ENCODE results near the gene PRRG1.
"Not testable (repeated sequence)": the region's sequence is repeated elsewhere in the genome, so short reads cannot be mapped to it uniquely, and the experiment has no call there.

The PRRG1 gene

DNA sequence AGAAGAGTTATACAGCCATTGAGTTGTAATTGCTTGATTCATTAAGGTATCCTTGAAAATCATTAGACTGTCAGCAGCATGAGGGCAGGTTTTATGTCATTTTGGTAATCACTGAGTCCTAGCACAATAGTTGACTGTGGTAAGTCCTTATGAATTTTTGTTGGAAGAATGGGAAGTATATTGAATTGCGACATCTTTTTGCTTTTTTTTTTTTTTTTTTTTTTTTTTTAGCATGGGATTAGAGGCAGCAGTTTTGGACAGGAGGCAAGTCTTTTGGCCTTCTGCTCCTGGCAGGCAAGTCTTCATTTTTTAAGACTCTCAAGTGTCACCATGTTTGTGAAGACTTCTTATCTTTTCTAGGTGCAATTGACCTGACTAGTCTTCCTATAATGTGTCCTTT is 29.7 kb downstream of the PRRG1 start:
- DNase-seq (ENCODE audit: low read depth), result no peak

DNA sequence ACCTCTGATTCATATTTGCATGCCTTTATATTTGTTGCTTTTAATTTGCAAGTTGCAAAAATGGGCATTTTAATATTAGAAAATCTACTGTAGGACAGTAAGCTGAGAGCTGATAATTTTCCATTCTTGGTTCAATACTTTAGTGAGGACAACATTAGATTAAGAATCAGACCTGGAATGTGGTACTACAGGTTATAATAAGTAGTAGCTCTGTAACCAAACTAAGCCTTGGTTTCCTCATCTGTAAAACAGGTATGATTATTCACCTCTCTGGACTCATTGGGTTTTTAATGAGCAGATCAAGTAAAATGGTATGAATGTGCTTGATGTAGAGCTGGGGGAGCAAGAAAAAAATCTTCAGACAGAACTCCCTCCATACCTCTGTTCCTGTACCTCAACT is 31.1 kb downstream of the PRRG1 start:
- DNase-seq (ENCODE audit: low read depth), result no peak

DNA sequence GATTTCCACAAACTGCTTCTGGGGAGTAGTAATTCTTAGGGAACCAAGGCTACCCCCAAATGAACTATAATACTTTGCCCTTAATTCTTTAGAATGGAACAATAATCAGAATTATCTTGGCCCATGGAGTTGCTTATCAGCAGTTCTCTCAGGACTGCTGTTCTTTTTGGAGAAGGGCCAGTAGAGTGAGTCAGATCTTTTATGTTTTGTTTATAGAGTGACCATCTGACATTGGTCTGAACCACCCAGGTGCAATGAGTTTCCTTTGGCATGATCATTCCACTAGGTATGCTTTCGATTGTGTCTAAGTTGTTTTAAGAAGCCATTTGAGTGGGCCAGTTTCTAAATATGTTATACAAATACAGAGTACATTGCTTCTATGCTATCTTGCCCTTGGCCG is 31.8 kb downstream of the PRRG1 start:
- no peak for DNase-seq (ENCODE audit: low read depth)

DNA sequence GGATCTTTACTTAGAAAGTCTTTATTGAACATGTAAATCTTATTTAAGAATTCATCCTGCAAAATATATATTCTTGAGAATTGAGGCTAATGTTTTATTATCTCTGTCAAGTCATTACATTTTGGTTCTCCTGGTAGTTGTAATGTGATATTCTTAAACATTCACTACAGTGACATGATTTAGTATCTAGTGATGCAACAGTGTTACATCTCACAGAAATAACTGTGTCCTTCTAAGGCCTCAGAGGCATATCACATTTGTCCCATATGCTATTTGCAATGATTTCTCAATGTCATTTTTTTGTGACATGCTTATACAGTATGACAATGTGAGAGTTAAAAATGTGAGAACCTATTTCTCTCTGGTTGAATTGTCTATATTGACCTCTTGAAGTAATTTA is 34.1 kb downstream of the PRRG1 start:
- DNase-seq (ENCODE audit: low read depth), result no peak

DNA sequence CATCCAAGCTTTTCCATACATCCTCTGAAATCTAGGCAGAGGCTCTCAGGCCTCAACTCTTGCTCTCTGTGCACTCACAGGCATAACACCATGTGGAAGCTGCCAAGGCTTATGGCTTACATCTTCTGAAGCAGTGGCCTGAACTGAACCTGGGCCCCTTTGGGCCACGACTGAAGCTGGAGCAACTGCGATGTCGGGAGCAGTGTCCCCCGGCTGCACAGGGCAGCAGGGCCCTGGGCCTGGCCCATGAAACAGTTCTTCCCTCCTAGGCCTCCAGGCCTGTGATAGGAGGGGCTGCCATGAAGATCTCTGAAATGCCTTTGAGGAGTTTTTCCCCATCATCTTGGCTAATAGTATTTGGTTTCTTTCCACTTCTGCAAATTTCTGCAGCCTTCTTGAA is 39.2 kb downstream of the PRRG1 start:
- no peak for DNase-seq (ENCODE audit: low read depth)

DNA sequence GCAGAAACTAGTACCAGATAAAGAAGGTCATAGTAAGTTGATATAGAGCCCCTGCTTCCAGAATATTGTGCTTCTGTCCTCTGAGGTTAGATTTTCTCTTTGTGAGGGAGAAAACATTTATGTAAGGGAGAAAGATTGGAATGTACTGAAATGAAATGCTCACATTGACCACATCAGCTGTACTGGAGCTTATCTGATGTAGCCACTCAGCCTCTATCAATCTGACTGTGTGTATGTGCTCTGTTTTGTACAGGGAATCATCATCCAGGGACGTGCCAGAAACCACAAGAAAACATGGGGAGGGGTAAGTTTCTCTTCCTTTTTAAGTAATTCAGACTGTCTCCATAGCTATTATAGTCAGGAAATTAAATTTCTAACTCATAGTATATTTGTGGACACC is 56.8 kb downstream of the PRRG1 start:
- no peak for DNase-seq (ENCODE audit: low read depth)

DNA sequence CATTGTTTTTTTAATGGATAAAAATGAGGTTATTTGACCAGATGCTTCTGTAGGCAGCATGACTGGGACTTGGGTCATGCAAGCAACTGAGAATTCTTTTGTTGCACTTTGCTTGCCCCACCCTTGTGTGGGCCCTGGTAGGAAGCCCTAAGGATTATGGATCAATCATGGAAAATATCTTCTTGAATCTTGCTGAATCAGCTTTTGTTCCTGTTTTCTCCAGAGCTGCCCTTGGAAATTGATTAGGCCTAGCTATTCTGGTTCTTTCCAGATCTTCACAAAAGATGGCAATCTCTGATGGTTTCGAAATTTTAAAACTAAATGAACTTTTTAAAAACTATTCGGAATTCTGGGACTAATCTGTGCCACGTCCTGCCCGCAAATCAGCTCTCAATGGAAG is 58.6 kb downstream of the PRRG1 start:
- no peak for DNase-seq (ENCODE audit: low read depth)

DNA sequence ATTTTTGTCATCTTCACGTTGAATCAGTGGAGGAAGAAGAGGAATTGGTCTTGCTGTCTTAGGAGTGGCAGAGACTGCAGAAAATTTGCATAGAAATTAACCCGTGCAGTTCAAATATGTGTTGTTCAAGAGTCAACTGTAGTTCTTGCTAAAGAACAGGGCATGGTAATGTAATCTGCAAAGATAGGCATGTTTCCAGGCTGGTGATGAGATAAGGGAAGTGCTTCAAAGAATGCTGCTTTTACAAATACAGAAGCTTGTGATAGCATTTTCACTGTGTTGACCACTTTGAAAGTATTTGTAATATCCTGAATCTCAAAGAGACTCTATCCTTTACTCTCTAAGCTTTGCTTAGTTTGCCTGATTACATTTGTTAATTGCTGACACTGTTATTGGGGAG is 60.1 kb downstream of the PRRG1 start:
- no peak for DNase-seq (ENCODE audit: low read depth)

DNA sequence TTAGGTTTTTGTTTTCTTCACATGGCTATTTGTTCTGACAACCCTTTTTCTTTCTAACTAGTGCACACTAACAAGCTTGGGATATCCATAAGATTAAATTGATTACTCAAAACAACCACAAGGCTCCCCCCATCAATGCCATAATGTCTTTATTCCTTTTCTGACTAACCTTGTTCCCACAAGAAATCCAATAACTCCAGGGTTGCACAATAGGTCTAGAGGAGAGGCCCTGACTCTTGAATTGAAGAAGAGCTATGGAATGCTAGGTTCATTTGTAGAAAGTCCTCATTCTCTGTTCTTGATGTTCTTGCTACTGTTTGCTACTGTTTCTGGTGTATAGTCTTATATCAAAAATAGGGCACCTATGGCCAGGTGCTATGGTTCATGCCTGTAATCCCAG is 71.0 kb downstream of the PRRG1 start:
- no peak for DNase-seq (ENCODE audit: low read depth)

DNA sequence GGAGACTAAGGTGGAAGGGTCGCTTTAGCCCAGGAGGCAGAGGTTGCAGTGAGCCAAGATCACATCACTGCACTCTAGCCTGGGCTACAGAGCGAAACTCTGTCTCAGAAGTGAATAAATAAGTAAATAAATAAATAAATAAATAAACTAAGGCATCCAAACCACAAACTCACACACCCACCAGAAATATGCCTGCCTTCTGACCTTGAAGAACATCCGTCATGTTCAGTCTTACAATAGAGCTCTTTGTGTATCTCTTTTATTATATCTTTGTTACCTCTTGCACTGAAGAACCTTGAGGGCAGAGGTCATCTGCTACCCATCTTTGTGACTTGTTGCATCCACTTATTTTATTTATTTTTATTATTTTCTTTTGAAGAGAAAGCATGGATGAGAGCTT is 71.6 kb downstream of the PRRG1 start:
- DNase-seq (ENCODE audit: low read depth), result no peak

DNA sequence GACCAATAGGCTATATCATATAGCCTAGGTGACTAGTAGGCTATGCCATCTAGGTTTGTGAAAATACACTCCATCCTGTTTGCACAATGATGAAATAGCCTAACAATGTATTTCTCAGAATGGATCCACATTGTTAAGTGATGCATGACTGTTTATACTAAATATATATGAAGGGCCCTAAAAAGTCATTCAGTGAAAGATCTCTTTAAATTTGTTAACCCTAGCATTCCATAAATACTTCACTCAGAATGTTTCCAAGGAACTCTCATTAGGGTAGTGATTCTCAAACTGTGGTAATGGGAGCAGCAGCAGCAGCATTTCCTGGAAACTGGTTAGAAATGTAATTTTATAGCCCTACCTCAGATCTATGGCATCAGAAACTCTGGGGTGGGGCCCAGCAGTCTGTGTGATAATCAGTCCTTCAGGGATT is 74.9 kb downstream of the PRRG1 start:
- DNase-seq (ENCODE audit: low read depth), result no peak

DNA sequence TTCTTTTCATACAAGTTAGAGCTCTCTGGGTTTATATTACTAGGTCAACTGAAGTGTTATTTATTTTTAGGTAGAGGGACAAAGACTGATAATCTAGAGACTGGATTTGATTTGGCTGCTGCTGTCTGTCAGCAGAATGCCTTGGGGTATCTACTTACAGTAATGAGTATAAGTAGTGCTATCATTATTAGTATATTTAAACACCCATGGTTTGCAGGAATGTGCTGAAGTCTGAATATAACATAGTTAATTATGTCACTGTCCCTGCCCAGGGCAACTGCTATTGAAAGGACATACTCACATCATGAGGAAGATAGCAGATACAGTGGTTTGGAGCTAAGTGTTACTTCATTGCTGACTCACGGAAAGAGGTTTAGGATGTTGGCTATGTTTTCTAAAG is 76.2 kb downstream of the PRRG1 start:
- no peak for DNase-seq (ENCODE audit: low read depth)

DNA sequence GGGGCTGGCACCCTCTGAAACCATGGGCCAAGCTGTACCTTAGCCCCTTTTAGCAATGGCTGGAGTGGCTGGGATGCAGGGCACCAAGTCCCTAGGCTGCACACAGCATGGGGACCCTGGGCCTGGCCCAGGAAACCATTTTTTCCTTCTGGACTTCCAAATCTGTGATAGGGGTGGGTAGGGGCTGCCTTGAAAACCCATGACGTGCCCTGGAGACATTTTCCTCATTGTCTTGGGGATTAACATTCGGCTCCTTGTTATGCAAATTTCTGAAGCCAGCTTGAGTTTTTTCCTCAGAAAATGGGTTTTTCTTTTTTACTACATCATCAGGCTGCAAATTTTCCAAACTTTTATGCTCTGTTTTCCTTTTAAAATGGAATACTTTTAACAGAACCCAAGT is 79.8 kb downstream of the PRRG1 start:
- not testable (repeated sequence) for DNase-seq (ENCODE audit: low read depth)

DNA sequence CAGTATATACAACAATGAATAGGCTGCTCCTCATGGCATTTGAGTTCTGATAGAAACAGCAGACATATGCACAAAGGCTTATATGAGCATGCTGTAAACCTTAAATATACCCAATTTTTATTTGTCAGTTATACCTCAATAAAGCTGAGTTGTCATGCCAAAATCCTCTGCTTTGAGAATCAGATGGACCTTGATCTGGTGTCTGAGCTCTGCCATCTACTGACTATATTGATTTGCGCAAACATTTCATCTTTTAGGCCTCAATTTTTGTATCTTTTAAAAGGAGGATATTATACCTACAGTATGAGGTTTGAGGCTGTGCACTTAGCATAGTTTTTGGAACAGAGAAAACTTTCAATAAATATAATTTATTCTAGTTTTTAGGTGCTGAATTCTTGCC is 85.2 kb downstream of the PRRG1 start:
- DNase-seq (ENCODE audit: low read depth), result no peak

DNA sequence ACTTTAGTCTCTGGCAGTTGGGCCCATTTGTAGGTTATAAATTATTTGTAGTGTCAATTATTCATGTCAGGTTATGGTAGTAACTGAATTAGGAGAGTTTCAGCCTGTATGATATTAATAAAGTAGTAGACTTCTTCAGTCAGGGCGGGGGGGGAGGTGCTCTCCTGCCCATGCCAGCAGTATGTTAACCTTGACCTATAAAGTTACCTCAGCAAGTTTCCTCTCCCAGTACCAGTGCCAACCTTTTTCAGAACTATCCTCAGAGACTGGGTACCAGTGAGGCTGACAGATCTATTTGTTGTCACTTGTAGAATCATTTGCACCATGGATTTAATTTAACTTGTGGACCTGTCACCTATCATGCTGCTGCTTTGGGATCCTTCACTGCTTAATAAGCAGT is 88.0 kb downstream of the PRRG1 start:
- DNase-seq (ENCODE audit: low read depth), result no peak

DNA sequence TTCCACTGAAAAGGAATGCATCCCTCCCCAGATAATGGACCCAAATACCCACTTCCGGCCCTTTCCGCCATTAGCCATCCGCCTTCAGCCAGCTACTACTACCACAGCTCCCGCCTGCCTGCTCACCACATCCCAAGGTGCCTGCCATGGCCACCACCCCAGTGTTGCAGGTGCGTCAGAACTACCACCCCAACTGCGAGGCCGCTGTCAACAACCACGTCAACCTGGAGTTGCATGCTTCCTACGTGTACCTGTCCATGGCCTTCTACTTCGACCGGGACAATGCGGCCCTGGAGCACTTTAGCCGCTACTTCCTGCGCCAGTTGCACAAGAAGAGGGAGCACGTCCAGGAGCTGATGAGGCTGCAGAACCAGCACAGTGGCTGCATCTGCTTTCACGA is 92.2 kb downstream of the PRRG1 start:
- DNase-seq (ENCODE audit: low read depth), result no peak

DNA sequence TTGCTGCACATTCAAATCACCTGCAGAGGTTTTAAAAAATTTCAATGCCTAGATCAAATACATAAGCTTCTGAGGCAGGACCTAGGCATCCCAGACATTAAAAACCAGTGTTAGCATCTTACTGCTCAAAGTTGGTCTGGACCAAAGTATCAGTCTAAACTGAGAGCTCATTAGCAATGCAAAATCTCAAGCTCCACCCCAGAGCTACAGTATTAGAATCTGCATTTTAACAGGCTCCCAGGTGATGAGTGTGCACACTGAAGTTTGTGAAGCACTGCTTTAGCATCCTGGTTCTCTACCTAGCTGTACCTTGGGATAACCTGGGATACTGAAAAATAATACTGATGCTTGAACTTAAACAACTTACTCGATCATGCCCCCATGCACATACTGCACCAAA is 96.0 kb downstream of the PRRG1 start:
- DNase-seq (ENCODE audit: low read depth), result no peak

DNA sequence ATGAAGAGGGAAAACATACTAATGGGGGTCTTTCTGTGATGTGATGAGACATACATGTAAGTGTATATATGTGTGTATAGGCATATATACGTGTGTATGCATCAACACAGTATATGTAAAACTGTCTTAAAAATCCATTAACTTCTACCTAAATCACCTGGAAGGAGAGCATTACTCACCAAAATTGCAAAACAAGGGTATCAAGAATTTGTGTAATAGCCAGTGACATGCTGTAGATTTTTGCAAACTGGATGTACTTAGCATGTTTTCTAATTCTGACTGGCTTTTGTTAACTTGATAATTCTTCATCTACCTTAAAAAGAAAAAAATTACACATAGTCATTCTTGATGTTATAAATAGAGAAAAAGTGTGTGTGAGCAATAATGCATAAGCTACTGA is 104.7 kb downstream of the PRRG1 start:
- DNase-seq (ENCODE audit: low read depth), result no peak

DNA sequence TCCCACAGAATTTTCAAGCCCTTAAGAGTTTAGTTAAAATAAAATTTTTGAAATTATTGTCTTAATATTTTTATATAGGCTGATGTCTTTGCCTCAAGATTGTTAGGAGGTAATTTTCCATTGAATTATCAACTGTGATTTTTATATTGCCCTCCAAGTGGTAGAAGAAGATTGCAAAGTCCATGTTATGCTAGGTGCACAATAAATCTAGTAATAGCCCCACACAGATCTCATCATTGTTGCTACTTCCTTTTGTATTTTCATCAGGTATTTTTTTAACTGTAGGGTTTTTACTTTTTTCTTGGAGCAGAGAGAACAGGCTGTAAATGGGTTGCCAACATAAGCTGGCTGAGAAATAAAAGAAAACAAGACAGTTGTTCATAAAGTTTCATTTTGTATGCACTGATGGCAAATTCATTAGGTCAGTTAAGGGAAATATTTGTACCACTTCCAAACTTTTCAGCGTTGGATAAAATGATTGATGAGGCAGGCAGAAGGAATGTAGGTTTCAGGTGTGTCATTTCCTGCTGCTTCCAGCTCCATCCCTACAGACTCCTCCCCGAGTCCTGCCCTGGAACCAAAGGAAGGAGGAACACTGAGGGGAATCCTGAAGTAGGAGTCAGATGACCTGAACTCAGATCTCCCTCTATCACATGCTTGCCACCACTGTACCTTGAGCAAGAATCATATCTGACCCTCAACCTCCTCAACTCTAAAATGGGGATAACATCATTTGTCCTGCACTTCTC is 105.5 kb downstream of the PRRG1 start:
- no peak for DNase-seq (ENCODE audit: low read depth)

DNA sequence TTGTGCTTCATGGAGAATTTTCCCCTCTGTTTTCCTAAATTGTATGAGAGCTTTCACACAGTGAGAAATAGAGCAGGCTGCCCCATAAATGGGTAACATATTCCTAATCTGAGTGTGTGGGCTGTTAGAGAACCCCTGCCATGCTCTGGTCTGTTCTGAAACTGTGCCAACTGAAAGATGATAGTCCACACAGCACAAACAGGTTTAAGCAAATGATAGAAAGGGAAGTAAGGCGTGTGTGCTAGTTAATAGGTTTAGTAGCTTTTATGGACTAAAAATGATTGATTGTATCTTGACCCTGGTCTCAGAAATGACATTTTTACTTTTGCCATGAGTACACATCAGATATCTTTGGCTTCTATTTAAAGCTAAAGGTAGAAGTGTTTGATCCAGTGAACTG is 106.2 kb downstream of the PRRG1 start:
- DNase-seq (ENCODE audit: low read depth), result no peak

DNA sequence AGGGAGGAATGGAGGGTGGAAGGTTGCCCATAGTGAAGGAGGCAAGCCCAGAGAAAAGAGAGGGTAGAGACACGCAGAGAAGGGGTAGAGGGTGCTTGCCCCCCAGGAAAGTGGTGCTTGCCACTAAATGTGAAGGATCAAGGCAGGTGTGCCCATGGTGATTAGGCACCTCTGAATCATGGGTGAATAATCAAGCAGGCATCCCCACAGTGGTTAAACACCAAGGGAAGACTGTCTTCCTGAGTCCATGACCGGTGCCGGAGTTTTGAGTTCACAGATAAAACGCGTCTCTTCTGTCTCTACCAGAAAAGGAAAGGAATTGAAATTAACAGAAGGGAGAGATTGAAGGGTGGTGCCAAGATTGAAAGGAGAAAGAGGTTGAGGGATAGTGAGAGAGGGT is 111.1 kb downstream of the PRRG1 start:
- DNase-seq (ENCODE audit: low read depth), result not testable (repeated sequence)

DNA sequence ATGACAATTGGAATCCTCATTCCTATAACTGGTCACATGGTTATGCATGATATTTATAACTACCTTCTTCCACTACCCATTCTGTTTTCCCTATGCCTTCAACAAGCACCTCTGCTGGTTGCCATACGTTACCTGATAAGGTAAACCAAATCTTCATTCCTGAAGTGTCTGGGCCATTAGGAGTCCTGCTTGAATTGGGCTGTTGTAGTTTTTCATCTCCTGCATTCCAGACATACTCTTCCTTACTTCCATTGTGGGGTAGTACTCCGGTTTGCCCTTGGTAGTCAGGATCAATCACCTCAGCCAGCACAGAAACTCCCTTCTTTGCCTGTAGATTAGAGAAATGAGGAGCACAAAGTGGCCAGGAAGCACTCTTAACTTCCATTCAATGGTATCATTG is 113.2 kb downstream of the PRRG1 start:
- DNase-seq (ENCODE audit: low read depth), result no peak

DNA sequence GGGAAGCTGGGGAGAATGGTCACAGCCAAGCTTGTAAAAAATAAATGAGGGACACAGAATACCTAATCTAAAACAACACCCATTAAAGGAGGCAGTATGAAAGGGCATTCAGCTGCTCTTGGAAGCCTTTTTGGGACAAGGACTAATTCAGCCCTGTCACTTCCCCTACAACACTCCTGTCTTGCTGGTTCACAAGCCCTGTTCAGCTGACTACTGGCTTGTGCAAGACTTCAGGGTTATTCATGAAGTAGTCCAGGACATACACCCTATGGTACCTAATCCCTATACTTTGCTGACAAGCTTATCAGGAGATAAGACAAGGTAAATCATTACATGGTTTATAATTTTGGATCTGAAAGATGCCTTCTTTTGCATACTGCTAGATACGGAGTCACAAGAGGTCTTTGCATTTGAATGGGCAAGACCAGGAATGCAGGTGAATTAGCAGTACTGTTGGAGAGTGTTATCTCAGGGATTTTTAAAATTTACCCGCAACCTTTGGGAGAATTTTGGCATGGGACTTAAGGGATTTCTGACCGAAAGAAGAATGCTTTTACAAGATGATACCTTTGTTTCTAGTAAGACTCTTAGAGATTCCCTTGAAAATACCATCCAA is 119.1 kb downstream of the PRRG1 start:
- DNase-seq (ENCODE audit: low read depth), result no peak

DNA sequence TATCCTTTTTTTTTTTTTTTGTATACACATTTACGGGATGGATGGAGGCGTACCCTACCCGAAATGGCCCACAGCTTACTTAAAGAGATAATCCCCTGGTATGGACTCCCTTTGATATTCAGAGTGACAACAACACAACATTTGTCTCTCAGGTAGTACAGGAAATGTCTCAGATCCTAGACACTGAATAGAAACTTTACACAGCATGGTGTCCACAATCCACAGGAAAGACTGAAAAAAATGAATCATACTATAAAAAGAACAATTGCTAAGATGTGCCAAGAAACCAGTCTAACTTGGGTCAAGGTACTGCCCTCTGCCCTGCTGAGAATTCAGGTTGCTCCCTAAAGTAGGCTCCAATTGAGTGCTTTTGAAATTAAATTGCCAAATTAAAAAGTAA is 121.5 kb downstream of the PRRG1 start:
- no peak for DNase-seq (ENCODE audit: low read depth)
